GM21717 (cell line): ENCODE results near the gene MBD3L4.
"Not testable (repeated sequence)": the region's sequence is repeated elsewhere in the genome, so short reads cannot be mapped to it uniquely, and the experiment has no call there.

ENCODE experiments used
- ATAC-seq: cut with Tn5 transposase; IDR thresholded peaks from one replicate; pipeline ENCODE4 v1.9.1; 2021; ENCODE audit warnings: mild to moderate bottlenecking, moderate library complexity; ENCODE audit not compliant: unreplicated experiment

MBD3L4 gene

DNA sequence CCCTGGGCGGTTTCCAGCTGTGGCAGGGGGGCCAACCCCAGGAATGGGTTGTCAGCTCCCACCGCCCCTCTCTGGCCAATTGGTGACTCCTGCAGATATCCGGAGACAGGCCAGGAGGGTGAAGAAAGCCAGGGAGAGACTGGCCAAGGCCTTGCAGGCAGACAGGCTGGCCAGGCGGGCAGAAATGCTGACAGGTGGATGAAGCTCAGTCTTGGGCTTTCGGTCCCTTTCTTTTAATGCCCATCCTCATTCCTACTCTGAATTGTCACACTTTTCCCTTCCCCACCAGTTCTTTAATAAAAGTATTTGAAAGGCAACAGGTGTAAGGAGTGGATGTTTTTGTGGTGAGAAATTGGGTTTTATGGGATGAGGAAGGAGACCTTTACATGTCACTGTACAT, 11.4 kb upstream of the MBD3L4 start:
- ATAC-seq, result not testable (repeated sequence)

DNA sequence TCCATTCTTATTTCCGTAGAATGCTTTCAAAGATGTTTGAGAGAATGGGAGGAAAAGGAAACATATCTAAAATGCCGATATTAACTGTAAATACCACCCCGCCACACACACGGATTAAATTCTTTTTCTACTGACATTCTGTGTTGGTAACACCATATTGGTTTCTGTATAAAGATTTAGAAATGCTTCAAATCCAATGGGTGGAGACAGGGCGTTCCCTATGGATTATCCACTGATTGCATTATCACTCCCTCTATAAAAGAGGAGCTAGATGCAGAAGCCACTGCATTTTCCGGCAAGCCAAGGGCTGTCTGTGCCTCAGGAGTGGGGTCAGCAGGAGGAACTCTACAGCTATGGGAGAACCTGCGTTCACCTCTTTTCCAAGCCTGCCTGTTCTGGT, 9.0 kb upstream of the MBD3L4 start, which contains the start of gene MBD3L2:
Gene MBD3L2 (plus strand): TSS at position 301 of the 400 bp plus-strand sequence. CDS start 53 bp downstream, at position 354.
- ATAC-seq, result not testable (repeated sequence)

DNA sequence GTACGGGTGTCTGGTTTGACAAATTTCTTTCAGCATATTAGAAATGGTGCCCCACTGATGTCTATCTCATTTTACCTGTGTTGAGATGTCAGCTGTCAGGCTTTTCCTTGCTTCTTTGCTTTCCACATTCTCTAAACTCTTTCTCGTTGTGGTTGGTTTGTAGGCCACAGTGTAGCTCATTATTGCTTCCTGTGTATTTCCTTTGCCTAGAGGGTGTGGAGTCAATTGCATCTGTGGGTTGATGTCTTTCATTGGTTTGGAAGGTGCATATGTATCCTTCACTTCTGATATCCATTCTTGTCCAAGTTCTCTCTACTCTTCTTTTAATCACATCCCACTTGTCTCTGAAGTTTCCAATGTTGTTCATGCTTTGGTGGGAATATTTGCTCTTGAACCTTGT, 1.6 kb upstream of the MBD3L4 start:
- not testable (repeated sequence) for ATAC-seq

DNA sequence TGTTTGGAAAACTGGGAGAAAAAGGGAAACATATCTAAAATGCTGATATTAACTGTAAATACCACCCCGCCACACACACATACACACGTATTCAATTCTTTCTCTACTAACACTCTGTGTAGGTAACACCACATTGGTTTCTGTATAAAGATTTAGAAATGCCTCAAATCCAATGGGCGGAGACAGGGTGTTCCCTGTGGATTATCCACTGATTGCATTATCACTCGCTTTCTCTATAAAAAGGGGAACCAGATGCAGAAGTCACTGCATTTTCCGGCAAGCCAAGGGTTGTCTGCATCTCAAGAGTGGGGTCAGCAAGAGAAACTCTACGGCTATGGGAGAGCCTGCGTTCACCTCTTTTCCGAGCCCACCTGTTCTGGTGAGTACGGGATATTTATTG, 9.7 kb downstream of the MBD3L4 start, which contains the start of gene MBD3L5:
Gene MBD3L5 (plus strand): TSS at position 301 of the 400 bp plus-strand sequence. CDS start 34 bp downstream, at position 335.
- not testable (repeated sequence) for ATAC-seq

DNA sequence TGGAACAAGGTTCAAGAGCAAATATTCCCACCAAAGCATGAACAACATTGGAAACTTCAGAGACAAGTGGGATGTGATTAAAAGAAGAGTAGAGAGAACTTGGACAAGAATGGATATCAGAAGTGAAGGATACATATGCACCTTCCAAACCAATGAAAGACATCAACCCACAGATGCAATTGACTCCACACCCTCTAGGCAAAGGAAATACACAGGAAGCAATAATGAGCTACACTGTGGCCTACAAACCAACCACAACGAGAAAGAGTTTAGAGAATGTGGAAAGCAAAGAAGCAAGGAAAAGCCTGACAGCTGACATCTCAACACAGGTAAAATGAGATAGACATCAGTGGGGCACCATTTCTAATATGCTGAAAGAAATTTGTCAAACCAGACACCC, 11.2 kb downstream of the MBD3L4 start:
- ATAC-seq, result not testable (repeated sequence)

DNA sequence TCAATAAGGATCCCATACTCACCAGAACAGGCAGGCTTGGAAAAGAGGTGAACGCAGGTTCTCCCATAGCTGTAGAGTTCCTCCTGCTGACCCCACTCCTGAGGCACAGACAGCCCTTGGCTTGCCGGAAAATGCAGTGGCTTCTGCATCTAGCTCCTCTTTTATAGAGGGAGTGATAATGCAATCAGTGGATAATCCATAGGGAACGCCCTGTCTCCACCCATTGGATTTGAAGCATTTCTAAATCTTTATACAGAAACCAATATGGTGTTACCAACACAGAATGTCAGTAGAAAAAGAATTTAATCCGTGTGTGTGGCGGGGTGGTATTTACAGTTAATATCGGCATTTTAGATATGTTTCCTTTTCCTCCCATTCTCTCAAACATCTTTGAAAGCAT, 18.6 kb downstream of the MBD3L4 start, which contains the start of gene MBD3L2B:
Gene MBD3L2B (minus strand): TSS at position 101 of the 400 bp plus-strand sequence. CDS start 34 bp downstream, at position 67.
- not testable (repeated sequence) for ATAC-seq

DNA sequence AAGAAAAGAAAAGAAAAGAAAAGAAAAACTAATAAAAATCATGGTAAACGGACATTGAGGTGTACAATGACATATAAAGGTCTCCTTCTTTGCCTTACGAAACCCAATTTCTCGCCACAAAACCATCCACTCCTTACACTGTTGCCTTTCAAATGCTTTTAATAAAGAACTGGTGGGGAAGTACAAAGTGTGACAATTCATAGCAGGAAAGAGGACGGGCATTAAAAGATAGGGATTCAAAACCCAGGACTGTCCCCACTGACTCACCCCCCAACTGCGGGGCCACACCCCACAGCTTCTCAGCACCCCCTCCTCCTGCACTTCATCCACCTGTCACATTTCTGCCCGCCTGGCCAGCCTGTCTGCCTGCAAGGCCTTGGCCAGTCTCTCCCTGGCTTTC, 21.2 kb downstream of the MBD3L4 start:
- ATAC-seq, result no peak

DNA sequence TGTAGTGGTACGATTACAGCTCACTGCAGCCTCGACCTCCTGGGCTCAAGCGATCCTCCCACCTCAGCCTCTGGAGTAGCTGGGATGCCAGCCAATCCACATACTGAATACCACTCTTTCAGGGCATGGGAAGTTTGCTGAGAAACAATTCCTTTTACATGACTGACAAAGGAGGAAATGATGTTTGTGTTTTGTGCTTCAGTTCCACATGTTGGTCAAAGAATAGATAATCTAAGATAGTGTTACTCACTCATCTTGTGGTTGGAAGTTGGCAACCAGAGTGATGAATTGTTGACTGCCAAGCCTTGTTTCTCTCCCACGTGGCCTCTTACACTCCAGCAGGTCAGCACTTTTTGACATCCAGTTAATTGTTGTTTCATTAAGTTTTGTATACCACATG, 26.3 kb downstream of the MBD3L4 start:
- no peak for ATAC-seq

DNA sequence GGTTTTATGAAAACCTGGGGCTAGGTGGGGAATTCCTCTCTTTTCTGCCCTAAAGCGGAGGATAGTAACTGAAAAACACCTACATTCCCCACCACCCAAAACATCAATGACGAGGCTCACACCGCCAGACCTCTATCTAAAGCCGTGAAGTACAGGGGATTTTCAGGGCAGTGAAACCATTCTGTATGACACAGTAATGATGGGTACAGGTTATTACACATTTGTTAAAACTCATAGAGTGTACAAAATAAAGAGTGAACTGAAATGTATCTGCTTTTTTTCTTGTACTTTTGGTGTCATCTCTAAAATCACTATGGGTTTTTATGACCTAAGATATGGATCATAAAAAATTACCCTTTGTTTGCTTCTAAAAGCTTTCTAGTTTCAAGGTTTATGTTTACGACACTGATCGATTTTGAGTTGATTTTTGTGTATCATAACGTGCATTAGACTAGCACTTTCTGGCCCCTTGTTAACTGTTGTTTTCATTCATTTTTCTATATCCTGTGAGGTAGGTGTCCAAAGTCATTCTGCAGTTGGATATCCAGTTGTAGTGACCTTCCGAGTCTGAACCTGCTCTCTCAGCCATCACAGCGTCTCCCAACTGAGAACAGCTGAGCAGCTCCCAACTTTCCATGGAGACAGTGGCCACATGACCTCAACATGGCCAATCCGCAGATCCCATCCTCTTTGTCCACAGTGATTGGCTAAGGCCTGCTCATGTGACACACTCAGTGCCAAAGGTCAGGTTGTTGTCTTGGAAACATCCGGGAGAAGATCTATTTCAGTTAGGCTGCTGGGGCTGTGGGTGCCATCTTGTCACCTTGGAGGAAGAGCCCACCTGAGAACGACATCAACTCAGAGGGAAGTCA, 29.0 kb downstream of the MBD3L4 start:
- no peak for ATAC-seq

DNA sequence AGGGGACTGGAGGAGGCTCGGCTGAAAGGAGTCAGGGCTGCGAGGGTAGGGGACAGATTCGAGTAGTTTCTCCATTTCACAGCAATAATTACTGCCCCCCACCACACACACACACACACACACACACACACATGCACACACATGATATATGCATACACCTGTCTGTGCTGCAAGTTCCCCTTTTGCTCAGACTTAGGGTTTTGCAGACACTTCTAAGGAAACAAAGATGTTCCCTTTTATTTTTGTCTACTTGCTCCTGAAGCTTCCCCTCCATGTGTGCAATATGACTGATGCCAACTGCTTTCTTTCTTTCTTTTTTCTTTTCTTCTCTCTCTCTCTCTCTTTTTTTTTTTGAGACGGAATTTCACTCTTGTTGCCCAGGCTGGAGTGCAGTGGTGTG, 32.1 kb downstream of the MBD3L4 start:
- ATAC-seq, result no peak

DNA sequence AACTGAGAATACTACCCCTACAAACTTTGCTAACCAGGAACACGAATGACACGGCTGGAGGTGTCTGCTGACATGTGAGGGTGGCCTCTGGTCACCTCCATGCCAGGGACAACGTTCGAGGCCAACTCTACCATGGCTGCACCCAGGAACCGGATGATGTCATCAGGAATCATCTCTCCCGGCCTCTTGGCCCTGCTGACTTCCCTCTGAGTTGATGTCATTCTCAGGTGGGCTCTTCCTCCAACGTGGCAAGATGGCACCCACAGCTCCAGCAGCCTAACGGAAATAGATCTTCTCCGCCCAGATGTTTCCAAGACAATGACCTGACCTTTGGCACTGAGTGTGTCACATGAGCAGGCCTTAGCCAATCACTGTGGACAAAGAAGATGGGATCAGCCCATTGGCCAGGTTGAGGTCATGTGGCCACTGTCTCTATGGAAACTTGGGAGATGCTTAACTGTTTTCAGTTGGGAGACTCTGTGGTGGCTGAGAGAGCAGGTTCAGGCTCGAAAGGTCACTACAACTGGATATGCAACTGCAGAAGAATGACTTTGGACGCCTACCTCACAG, 33.8 kb downstream of the MBD3L4 start:
- no peak for ATAC-seq

DNA sequence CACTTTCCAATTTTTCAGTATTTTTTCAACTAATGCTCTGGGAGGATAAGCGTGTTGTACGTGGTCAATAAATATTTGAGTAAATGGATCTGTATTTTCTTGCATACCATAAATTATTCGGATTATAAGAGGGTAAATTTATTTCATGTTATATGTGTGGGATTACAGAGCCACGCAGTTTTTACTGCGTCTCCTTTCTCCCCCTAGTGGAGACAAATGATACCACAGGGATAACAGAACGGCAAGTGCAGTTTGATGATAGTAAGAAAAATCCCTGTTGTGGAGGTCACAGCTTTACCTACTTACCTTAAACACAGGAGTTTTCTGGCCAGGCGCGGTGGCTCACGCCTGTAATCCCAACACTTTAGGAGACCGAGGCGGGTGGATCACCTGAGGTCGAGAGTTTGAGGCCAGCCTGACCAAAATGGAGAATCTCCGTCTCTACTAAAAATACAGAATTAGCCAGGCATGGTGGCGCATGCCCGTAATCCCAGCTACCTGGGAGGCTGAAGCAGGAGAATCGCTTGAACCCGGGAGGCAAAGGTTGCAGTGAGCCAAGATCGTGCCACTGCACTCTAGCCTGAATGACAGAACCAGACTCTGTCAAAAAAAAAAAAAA, 35.6 kb downstream of the MBD3L4 start:
- no peak for ATAC-seq

DNA sequence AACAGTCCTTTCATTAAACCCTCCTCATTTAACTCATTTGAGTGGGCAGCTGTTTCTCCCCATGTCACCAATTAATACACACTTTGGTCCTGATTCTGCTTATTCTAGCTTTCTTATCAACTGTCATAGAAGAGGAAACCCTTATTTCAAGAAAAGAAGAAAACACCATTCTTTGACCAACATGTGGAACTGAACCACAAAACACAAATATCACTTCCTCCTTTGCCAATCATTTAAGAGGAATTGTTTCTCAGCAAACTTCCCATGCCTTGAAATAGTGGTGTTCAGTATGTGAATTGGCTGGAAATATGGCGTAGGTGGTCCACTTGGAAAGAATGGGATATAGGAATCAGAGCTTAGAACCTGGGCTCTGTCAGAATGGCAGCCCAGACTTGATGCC, 39.2 kb downstream of the MBD3L4 start:
- no peak for ATAC-seq

DNA sequence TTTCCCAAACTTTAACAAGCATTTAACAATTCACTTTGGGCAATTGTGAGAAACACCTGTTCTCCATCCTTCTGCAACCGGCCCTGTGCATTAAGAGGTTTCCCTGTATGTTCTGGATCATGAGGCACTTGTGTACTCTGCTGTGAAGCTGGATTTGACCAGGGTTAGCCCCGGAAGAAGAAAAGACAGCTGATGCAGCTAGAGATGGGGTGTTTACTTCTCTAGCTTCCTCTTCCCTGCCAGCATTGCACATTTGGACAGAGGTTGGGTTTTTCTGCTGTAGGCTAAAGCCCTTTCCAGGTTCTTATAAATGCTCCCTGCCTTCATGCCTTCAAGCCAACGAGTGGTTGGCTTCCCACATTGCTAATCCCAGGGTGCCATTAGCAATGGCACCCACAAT, 39.6 kb downstream of the MBD3L4 start:
- no peak for ATAC-seq

DNA sequence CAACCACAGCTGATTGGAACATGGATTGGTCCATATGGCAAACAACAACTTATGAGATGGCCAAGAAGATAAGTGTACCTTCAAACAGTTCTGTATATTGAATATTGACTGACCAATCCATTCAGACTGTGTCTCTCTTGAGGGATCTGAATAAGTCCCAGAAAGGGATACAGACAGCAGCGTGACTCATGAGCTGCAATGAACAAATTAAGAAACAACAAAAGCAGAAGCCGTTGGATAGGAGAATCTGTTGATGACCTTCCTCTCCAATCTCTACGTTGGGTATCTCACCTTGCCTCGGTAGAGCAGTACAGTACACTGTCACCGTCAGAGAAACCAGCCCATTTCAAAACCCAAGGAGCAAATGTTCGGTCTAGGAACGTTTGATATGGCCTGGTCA, 40.0 kb downstream of the MBD3L4 start:
- ATAC-seq, result no peak

DNA sequence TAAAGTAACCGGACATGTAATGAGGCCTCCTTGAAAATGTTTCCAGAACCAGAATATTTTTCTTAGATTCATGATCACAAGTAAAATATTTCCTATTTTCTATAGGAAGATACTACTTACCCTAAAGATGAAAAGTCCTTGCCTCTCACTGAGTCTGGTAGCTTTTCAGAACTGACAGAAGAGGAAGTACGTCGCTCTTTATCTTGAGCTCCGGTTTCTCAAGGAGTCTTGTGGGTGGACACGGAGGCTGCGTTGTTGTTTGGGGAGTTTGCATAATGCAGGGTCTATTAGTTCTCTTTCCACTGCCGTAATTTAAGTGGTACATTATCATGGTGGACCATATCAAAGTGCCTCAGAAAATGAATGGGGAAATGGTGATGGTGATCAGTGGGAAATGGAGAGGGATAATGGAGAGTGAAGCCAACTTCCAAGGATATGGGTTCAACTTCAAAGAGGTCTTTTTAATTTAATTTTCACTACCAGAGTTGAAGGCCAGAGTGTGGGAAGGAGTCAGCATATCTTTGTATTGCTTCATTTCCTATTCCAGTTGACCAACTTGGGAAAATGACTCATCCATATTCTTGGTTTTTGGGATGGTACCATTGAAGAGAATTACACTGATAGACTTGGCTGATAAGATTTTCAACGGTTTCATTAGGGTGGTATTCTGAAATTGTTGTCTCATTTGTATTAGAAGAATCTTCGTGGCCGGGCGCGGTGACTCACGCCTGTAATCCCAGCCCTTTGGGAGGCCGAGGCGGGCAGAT, 42.1 kb downstream of the MBD3L4 start:
- ATAC-seq, result no peak

DNA sequence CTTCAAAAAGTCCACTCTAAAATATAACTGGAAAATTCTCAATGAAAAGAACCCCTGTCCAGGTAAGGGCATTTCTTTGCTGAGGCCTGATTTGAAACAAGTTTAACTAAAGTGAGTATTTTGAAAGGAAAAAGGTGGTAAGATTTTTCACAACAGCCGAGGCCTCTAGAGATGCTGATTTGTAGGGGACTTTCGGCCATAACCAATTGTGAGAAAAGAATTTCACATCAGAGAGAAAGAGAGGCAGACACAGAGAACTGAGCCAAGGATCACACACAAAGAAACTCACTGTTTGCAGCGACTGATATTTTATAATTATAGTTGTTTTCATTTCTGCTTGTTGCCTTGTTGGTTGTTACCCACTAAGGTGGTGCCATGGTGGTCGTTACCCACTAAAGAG, 43.2 kb downstream of the MBD3L4 start:
- no peak for ATAC-seq

DNA sequence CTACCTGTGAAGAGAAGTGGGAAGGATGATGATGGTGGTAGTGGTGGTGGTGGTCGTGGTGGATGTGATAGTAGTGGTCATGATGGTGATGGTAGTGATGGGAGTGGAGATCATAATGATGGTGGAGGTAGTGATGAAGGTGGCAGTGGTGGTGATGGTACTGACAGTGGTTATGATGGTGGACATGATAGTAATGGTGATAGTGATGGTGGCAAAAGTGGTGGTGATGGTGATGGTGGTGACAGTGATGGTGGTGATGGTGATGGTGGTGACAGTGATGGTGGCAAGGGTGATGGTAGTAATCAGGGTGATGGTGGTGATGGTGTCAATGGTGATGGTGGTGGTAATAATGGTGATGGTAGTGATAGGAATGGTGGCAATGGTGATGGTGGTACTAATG, 44.9 kb downstream of the MBD3L4 start:
- no peak for ATAC-seq

DNA sequence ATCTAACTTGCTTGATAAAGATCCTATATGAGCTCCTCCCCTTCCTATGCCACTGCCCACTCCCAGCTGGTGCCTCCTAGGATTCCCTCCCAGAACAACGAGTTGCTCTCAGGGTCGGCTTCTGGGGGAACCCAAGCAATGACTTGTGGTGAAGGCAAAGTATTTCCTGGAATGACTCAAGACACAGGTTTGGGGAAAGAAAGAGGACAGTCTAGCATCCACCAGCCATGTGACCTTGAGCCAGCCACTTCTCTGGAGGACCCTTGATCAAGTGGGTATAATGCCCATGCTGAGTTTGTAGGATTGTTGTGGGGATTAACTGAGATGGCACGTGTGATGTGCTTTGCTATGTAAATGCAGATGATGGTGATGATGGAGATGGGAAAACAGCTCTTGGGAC, 51.7 kb downstream of the MBD3L4 start:
- no peak for ATAC-seq

DNA sequence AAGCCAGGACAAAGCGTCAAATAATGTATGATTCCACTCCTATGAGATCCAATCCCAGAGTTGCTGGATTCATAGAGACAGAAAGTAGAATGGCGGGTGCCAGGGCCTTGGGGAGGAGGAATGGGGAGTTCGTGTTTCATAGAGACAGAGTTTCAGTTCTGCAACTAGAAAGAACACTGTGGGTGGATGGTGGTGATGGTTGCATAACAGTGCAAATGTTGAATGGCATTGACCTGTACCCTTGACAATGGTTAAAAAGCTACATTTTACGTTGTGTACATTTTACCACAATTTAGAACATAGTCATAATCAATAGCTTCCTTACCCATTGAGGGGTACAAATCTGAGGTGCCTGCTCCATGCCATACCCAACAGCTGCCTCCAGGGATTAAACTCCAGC, 52.1 kb downstream of the MBD3L4 start:
- no peak for ATAC-seq
